Esophagus squamous epithelium (tissue), 4 donors: Measurements from ENCODE around the gene UGT1A10.

Source experiments
- POLR2A ChIP-seq, 4 donors: fragments of 450-650 bp; IDR thresholded peaks; one replicate each; pipeline ENCODE4 v1.6.1; 2017; ENCODE audit warnings: antibody characterized with exemption in 4 of 4, mild to moderate bottlenecking in 4 of 4, moderate library complexity in 3 of 4
- TF ChIP-seq, protein P1 (sequence below), 6 experiments: fragments of 450-650 bp in 4 of 6; fragments of 200-600 bp in 2 of 6; sonication (generic) in 2 of 6; IDR thresholded peaks; one replicate each; pipeline ENCODE4 v1.5.1; 2016 to 2019; ENCODE audit warnings: antibody characterized with exemption in 6 of 6, mild to moderate bottlenecking in 4 of 6, moderate library complexity in 4 of 6

DNA sequence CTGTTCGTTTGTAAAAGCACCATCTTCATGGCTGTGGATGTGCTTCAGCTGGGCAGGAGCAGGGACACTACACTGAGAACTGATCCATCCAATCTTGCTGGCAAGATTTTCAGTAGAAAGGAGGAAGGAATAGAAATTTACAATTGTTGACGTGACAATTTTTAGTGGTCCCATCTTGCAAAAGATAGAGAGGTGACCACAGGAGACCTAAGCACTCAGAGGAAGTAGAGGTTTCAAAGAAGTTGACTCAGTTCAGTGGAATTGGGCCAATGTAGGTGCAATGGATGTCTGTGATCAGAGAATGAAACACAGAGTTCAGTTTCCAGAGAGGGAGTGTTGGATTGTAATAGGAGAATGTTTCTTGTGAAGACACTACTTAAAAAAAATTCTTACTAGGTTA is 77.9 kb downstream of the UGT1A10 start:
- TF ChIP-seq POLR2A (IDR thresholded peaks at IDR 0.05) = no peak
- TF ChIP-seq, protein P1, sequence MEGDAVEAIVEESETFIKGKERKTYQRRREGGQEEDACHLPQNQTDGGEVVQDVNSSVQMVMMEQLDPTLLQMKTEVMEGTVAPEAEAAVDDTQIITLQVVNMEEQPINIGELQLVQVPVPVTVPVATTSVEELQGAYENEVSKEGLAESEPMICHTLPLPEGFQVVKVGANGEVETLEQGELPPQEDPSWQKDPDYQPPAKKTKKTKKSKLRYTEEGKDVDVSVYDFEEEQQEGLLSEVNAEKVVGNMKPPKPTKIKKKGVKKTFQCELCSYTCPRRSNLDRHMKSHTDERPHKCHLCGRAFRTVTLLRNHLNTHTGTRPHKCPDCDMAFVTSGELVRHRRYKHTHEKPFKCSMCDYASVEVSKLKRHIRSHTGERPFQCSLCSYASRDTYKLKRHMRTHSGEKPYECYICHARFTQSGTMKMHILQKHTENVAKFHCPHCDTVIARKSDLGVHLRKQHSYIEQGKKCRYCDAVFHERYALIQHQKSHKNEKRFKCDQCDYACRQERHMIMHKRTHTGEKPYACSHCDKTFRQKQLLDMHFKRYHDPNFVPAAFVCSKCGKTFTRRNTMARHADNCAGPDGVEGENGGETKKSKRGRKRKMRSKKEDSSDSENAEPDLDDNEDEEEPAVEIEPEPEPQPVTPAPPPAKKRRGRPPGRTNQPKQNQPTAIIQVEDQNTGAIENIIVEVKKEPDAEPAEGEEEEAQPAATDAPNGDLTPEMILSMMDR (IDR thresholded peaks at IDR 0.05) = no peak
